H54 (cell line): ENCODE data around the gene DUSP14.

Source experiments
- DNase-seq: peaks from one replicate; pipeline ENCODE4 v3.0.0; 2011; ENCODE audit warnings: low spot score, mixed read lengths; ENCODE audit not compliant: insufficient read length
- FAIRE-seq: peaks from 3 replicates; lab custom pipeline; 2011; peaks lifted over from hg19 to GRCh38; lab: Jason Lieb, UNC
- POLR2A ChIP-seq: IDR thresholded peaks from 2 replicates; pipeline ENCODE4 v1.6.1; 2011; ENCODE audit warnings: low read depth, mild to moderate bottlenecking, low read length

DUSP14 gene

DNA sequence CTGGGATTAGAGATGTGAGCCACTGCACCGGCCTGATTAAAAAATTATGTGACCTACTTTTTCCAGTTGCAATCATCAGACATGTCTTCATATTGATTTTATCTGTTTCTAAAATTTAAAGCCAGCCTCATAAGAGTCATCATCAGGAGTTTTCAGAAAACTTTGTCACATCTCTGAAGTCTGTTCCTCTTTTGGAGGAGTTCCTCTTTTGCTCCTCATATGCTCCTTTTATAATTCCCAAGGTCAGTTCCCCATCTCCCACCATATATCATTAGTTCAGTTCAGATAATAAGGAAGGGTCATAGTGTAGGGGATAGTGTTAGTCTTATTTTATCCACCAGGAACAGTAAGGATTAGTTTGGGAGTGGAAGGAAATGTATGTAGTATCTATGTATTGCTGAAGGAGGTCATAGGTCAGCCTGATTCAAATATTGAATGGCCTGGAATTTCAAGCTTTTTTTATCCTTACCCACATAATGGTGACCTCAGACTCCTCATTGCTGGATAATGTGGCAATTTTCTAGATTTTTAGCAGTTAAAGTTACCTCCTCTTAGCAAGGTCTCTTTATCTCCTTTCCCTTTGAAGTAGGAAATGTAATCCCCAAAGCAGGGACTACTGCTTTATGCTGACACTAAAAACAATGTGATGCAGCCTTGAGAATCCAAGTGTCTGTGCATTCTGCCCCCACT is 13.8 kb upstream of the DUSP14 start:
- no peak for FAIRE-seq
- no peak for TF ChIP-seq POLR2A
- no peak for DNase-seq

DNA sequence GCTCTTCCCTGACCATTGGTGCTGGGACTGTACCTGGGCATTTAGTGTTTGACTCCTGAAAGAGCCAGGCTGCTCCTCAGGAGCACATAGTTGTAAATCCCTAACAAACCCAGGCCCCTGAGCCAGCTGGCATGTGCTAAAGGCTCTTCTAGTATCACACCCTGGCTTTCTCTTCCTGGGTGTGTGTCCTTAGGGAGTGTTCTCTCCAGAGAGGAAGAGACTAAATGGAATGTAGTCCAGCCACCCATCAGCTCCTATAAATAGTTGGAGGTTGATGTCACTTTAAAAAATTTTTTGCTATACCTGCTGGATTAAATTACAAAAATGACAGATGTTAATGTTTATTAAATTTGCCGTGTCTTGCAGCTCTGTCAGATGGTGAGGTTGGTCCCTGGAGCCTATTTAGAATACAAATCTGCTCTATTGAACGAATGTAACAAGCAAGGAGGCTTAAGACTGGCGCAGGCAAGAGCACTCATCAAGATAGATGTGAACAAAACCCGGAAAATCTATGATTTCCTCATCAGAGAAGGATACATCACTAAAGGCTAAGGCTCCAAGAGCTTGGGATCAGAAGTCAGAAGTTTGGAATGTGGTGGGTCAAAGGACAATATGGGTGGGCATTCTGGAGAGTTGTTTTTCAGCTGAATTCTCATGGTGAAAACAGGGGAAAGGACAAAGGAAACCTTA is 13.1 kb upstream of the DUSP14 start:
- FAIRE-seq (no peak), DNase-seq (no peak)
- TF ChIP-seq POLR2A: no peak

DNA sequence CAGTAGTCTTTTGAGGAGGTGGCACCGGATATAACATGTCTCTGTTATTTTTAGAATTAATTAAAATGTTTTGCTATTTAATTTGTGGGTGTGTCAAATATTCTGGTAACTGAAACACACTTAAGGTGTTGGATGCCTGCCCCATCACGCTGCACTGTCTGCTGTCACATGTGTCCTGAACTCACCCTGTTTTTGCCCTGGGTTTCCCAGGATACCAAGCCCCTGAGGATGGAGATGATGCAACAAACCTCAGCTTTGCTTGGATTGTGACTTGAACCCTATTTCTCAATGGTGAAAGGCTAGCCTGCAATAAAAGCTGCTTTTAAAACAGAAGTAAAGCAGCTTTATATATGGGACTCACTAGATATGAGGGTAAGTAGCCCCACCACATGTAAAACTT is 11.5 kb upstream of the DUSP14 start:
- FAIRE-seq (no peak), DNase-seq (no peak)
- no peak for TF ChIP-seq POLR2A

DNA sequence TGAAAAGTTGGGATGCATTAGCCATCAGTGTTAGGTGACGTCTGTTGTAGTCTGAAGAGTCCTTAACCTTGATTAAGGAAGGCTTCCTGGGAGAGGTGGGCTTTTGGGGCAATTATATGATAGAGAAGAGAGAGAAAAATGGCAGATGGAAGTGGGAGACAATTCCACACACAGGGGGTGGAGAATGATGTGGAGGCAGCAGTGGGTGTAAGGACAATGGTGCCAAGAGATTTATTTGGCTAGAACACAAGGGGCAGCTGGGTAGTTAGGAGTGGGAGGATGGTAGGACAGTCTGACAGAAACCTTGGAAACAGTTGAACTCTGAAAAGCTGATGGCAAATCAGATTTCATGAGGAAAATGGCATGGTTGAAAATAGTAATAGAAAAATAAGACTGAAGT is 10.7 kb upstream of the DUSP14 start:
- DNase-seq: no peak
- FAIRE-seq: no peak
- no peak for TF ChIP-seq POLR2A

DNA sequence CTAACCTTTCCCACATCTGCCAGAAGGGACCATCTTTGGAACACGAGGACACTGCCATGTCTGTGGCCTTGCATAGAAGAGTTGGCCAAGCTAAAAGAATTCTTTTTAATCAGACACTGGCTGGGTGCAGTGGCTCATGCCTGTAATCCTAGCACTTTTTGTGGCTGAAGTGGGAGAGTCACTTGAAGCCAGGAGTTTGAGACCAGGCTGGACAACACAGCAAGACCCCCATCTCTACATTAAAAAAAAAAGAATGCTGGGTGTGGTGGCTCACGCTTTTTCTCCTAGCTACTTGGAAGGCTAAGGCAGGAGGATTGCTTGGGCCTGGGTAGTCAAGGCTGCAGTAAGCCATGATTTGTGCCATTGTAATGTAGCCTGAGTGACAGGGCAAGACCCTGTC is 9.3 kb upstream of the DUSP14 start:
- no peak for TF ChIP-seq POLR2A
- FAIRE-seq (no peak), DNase-seq (no peak)

DNA sequence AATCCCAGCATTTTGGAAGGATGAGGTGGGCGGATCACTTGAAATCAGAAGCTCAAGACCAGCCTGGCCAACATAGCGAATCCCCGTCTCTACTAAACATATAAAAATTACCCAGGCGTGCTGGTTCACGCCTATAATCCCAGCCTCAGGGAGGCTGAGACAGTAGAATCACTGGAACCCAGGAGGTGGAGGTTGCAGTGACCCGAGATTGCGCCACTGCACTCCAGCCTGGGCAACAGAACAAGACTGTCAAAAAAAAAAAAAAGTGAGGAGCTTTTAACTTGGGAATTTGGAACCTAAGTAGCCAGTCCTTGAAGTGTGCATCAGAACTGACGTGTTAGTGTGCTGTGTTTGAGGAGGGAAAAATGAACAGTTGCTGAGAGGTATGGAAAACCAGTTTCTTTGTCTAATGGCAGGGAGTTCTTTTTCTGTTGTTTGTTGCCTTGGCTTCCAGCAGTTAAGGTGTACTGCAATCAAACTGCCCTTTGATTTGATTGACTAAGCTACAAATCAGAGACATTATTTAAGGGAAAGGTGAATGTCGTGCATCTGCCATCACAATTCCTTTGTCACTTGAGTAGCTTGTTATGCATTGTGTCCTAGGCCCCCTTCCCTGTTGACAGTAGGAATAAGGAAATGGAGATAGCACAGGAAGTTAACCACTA is 8.6 kb upstream of the DUSP14 start:
- no peak for TF ChIP-seq POLR2A
- DNase-seq (no peak), FAIRE-seq (no peak)

DNA sequence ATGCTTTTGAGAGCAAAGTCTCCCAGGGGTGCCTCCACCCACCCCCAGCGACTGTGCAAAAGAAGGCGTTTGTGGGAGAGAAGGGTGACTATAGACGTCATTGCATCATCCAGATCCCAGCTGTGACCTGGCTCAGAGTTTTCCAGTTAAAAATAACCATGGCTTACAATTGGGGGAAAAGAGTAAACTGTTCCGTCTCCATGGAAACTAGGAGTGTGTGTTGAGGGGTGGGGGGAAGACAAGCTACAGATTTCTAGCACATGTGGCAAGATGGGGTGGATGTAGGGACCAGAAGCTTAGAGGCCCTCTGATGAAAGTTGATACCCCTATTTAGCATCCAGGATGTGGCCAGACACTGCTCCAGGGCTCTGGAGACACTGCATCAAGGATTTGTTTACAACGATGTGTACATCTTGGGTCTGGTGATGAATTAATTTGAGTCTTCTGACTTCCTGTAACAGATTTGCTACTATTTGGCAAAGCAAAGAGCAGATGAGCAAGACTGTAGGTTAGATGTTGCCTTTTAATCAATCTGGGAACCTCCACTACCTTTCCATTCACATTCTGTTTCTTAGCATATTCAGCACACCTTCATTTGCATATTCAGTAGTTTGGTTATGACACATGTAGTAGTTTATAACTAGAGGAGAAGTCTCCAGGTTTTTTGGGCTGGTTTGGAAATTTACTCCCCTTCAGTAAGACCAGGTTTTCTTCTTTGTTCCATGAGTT is 6.2 kb upstream of the DUSP14 start:
- FAIRE-seq: no peak
- TF ChIP-seq POLR2A: no peak
- no peak for DNase-seq

DNA sequence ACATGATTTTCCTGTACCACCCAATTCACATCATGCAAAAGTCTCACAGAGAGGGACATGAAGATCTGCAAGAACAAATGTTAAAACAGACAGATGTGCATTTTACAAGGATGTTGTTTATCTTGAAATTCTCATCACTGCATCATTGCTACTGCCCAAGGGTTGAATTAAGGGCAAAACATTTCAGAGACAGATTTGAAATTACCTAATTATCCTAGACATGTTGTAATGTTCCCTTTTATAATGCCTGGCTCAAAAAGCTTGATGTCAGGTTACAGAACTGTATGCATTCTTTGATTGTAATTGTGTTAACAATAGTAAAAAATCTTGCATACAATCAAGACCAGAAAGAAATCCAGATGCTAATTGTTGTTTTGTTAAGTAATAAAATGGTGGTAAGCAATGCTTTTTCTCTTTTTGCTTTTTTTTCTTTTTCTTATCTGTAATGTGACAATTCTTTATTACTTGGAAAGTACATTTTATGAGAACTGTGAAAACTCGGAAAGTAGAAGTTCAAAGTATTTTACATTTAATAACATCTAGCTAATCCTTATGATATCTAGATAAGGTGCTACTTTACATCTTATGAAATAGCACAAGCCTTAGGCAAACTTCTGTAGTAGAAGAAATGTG is 3.6 kb upstream of the DUSP14 start:
- DNase-seq: no peak
- TF ChIP-seq POLR2A: no peak
- FAIRE-seq: no peak

DNA sequence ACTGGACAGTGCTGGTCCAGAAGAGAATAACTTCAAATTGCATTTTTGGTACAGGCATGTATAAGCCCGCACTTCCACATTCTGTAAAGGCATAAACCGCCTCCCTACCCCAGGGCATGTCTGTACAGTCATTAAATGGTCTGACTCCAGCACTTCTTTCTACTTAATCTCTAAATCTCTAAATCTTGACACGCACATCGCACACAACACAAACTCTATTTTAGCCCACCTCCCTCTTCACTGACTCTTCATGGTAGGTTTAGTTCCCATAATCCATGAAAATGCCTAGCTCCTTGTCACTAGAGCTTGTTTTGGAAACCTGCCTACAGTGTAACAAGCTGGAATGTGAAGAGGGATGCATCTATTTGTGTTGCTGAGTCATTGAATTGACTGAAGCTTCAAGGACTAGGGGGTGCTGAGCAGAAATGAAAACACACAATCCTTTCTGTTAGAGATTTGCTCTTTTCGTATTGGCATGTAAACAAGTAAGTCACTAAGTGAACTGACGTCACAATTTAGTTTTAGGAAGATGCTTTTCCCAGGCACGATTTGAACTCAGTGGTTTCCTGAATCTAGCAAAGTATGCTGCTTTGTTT is 1.6 kb upstream of the DUSP14 start:
- DNase-seq (peak; percentile 85), FAIRE-seq (no peak)
- no peak for TF ChIP-seq POLR2A

DNA sequence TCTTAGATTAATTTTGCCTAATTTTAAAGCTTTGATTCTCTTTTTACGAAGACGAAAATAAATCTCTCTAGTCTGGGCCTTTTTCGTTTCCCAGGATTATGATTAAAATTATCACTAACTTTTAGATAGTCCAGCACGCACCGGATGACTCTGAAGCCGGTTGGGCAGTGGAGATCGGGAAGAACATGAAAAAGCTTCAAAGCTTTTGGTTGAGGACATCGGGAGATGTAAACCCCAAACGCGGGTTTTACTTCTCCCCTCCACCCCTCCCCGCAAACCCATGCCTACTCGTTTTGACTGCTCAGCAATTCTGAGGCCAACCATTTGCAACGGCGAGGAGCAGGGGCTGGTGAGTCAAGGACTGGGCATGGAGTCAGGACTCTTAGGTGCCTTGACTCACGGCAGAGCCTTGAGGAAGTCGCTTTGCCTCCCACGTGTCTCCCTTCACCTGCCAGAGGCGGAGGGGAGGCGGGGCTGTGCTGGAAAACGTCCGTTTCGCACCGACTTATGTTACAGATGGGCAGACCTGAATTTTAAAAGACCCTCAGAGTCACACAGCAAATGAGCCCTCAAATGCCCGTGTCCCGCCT is 989 bp upstream of the DUSP14 start:
- DNase-seq: peak; percentile 92
- peak; percentile 21; the same call in 1 of the 2 replicates for TF ChIP-seq POLR2A
- FAIRE-seq: no peak

DNA sequence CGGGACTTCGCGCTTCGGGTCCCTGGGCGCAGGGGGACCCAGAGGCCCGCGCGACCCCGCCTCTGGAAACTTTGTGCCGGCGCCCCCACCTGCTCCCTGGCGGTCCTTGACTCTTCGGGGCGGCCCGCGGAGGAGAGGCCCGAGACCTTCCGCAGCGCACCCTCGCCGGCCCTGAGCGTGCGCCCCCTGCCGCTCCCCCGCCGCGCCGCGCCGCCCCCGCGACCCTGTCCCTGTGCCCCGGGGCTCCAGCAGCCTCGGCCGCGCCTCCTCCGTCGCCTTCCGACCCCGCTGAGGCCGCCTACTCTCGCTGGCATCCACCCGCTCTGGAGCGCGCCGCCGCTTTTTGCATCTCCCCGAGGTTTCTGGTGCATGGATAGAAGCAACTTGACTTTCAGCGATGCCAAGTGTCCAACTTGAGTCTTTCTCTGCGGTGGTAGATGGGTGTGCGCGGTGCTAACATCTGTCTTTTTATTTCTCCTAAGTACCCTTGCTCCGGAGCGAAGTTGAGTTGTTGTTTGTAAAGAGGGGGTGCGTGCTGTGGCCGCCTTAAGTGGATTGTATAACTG is 414 bp downstream of the DUSP14 start:
- TF ChIP-seq POLR2A: no peak
- no peak for DNase-seq
- no peak for FAIRE-seq
